GM12872 (cell line): ENCODE results near the gene SECISBP2L.

Experiments used
- TF ChIP-seq, protein P1 (sequence below): IDR thresholded peaks from 3 replicates; pipeline ENCODE4 v1.5.1; 2011; ENCODE audit warnings: low read depth, mild to moderate bottlenecking, low read length, moderate library complexity; ENCODE audit not compliant: insufficient read depth

Gene SECISBP2L

DNA sequence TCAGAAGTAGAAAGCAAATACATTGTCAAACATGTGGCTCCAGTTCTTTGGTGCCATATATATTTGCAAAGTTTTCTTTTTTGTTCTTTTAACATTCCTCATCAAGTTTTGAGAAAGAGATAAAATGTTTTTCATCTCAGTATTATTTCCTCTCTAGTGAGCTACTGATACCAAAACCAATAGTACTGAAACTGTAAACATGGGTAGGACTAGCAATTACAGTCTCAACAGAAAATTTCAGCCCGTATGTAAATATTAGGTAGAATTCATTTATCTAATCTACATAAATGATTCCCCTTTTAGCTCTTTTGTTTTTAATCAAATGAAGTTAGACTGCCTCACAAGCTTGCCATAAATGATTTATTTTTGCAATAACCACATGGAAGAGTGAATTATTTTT, 21.4 kb downstream of the SECISBP2L start:
- TF ChIP-seq, protein P1, sequence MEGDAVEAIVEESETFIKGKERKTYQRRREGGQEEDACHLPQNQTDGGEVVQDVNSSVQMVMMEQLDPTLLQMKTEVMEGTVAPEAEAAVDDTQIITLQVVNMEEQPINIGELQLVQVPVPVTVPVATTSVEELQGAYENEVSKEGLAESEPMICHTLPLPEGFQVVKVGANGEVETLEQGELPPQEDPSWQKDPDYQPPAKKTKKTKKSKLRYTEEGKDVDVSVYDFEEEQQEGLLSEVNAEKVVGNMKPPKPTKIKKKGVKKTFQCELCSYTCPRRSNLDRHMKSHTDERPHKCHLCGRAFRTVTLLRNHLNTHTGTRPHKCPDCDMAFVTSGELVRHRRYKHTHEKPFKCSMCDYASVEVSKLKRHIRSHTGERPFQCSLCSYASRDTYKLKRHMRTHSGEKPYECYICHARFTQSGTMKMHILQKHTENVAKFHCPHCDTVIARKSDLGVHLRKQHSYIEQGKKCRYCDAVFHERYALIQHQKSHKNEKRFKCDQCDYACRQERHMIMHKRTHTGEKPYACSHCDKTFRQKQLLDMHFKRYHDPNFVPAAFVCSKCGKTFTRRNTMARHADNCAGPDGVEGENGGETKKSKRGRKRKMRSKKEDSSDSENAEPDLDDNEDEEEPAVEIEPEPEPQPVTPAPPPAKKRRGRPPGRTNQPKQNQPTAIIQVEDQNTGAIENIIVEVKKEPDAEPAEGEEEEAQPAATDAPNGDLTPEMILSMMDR = no peak

DNA sequence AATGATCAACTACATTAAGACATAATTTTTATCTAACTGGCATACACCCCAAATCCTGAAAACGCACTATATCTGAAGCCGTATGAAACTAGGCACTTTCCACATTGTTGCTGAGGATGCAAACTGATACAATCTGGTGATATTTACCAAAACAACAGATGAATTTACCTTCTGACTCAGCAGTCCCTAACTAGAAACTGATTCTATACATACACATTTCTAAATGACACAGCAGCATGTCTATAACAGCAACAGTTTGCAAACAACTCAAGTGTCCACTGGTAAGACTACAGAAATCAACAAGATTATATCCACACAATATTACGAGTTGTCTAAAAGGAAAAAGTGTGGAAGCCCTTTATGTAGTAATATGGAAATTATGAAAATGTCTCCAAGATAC, 22.9 kb downstream of the SECISBP2L start:
- TF ChIP-seq, protein P1 = no peak

GRCh38 chr15:49015896-49016295, 30.4 kb downstream of the SECISBP2L start:
- TF ChIP-seq, protein P1 = no peak

DNA sequence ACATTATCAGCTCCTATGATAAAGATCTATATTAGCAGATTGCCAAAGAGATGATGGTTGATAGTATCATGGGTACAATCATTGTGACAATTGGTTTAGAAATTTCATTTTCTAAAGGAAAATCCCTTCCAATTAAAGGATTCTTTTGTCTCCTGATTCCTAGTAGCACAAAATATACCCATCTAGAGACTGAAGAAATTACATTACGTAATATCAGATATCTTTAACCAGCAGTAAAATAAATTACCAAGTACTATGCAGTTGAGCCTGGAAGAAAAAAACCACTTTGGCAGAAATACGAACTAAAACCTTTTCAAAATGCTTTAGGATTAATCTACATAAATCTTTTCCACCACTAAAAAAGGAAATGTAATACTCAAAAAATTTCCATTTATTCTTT, 46.9 kb downstream of the SECISBP2L start:
- TF ChIP-seq, protein P1 = no peak

- TF ChIP-seq, protein P1 = no peak
These were observed 50.0 kb downstream of the SECISBP2L start for GRCh38 chr15:48996276-48996675.

GRCh38 chr15:48993380-48993779, 52.9 kb downstream of the SECISBP2L start:
- TF ChIP-seq, protein P1 = no peak

DNA sequence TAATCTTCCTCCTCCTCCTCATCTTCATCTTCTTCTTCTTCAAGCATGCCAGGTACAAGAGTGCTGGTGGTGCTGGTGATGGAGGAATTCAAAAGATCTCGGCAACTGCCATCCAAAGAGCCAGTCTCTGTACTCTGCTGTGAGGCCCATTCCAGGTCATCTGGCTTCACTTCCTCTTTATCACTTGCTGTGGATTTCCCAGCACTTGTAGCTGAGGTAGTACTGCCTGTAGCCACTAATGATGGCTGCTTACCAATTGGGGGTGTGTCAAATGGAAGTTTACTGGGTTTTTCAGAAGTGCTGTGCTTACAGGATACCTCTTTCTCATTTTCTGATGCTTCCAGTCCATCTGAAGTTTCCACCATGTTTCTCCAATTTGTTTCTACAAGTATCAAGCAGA, 53.7 kb downstream of the SECISBP2L start:
- TF ChIP-seq, protein P1 = no peak

GRCh38 chr15:48992096-48992495, 54.1 kb downstream of the SECISBP2L start:
- TF ChIP-seq, protein P1 = no peak
